ENCODE measurements around the gene RAB9B.

DNA sequence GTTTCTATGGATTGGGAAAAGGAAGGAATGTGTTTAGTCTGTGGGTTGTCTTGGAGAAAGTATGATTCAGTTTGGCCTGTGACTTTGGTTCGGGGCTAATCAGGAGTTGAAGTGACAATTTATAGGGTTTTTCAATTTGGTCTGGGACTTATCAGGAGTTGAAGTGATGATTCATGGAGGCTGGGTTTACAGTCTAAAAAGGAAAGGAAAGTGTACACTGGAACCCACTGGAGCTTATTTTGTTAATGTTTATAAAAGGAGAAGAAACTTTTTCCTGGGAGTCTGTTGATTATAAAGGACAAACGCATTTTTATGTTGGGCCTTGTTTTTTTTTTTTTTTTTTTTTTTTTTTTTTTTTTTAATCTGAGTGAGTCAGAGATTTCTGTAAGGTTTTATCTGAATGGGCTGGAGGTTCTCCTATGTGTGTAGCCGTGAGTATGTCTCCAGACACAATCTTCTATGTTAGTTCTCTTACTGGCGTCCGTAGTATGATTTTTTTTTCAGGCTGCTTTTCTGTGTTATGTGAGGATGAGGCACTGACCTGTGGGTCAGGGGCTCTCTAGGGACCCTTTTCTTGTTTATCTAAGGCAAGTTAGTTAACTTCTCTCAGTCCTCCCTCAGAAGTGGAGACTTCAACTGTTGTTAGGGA, 33.0 kb upstream of the RAB9B start:
- TF ChIP-seq POLR2AphosphoS5 (IDR thresholded peaks at IDR 0.05) (no peak), POLR2A (IDR thresholded peaks at IDR 0.05) (no peak)
- TF ChIP-seq, protein P1, sequence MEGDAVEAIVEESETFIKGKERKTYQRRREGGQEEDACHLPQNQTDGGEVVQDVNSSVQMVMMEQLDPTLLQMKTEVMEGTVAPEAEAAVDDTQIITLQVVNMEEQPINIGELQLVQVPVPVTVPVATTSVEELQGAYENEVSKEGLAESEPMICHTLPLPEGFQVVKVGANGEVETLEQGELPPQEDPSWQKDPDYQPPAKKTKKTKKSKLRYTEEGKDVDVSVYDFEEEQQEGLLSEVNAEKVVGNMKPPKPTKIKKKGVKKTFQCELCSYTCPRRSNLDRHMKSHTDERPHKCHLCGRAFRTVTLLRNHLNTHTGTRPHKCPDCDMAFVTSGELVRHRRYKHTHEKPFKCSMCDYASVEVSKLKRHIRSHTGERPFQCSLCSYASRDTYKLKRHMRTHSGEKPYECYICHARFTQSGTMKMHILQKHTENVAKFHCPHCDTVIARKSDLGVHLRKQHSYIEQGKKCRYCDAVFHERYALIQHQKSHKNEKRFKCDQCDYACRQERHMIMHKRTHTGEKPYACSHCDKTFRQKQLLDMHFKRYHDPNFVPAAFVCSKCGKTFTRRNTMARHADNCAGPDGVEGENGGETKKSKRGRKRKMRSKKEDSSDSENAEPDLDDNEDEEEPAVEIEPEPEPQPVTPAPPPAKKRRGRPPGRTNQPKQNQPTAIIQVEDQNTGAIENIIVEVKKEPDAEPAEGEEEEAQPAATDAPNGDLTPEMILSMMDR (IDR thresholded peaks at IDR 0.05): no peak
